ENCODE data around the gene MICU1. TPM values are rescaled to one million over a fixed set of nuclear protein-coding genes. Genes with fewer than 3 reads are reported as not detected.

MICU1 gene
- total and polyA plus RNA-seq, 2 of the 13 experiments (the other 11 are each of a cell fraction or from before 2014, with no cell fraction given) = 32.5 to 56.1 TPM

DNA sequence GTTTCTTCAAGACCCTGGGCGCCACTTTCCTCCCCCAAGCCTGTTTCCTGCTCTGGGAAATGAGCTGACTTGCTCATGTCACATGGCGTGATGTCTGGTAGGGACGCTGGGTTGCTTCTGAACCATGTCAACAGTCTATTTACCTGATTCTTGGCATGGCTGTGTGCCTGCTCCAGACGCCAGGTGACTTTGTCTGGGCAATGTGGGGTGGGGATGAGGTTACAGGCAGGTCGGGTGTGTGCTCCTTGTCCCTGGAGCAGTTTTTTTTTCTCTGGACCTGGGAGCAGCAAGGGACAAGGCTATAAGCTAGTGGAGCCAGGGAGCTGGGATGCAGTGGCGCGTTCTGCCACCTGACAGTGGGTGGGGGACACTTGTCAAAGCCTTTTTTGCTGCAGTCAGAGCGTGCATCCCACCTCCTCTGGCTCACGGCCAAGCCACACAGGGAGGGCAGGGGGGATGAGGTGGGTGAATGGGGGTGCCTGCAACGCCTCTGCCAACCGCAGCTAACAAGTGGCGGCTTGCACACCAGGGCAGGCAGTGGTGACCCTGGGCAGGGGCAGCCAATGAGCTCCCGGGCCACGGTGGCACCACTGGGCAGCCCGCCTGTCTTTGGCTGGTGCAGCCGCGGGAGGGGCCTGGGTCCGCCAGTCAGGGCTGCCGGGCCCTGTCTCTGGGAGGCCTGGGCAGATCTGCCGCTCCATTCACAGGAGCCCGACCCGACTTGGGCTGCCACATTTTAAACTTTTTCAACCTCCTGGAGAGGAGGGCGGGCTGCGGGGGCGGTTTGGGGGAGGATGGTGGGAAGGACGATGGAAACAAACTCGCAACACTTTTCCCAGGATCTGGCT, 294.1 kb downstream of the MICU1 start (continued):
- no peak; the same call in 1 of the 2 replicates for TF ChIP-seq HOMEZ (CRISPR knock-in tag; IDR thresholded peaks at IDR 0.05; ENCODE audit: low read depth)
- TF ChIP-seq ZBTB42 (CRISPR knock-in tag; IDR thresholded peaks at IDR 0.05) = no peak
- no peak for TF ChIP-seq FOXP1 (IDR thresholded peaks at IDR 0.05)
- TF ChIP-seq FOXP1 (CRISPR knock-in tag; IDR thresholded peaks at IDR 0.05) = 0 out of 2 replicates have a peak, but pooled peaks have one; percentile 51
- TF ChIP-seq GATAD2A (CRISPR knock-in tag; IDR thresholded peaks at IDR 0.05) = peak; percentile 45; the same call in 1 of the 2 replicates
- TF ChIP-seq, protein P1, sequence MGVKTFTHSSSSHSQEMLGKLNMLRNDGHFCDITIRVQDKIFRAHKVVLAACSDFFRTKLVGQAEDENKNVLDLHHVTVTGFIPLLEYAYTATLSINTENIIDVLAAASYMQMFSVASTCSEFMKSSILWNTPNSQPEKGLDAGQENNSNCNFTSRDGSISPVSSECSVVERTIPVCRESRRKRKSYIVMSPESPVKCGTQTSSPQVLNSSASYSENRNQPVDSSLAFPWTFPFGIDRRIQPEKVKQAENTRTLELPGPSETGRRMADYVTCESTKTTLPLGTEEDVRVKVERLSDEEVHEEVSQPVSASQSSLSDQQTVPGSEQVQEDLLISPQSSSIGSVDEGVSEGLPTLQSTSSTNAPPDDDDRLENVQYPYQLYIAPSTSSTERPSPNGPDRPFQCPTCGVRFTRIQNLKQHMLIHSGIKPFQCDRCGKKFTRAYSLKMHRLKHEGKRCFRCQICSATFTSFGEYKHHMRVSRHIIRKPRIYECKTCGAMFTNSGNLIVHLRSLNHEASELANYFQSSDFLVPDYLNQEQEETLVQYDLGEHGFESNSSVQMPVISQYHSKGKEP (CRISPR knock-in tag; IDR thresholded peaks at IDR 0.05) = no peak
- no peak for TF ChIP-seq ZNF24 (IDR thresholded peaks at IDR 0.05)
- no peak for TF ChIP-seq REPIN1 (CRISPR knock-in tag; IDR thresholded peaks at IDR 0.05; ENCODE audit: borderline replicate concordance, low read depth)
- TF ChIP-seq ZNF234 (CRISPR knock-in tag; conservative IDR thresholded peaks at IDR 0.05) = no peak
- no peak for TF ChIP-seq NFATC3 (CRISPR knock-in tag; IDR thresholded peaks at IDR 0.05)
- TF ChIP-seq, protein P2, sequence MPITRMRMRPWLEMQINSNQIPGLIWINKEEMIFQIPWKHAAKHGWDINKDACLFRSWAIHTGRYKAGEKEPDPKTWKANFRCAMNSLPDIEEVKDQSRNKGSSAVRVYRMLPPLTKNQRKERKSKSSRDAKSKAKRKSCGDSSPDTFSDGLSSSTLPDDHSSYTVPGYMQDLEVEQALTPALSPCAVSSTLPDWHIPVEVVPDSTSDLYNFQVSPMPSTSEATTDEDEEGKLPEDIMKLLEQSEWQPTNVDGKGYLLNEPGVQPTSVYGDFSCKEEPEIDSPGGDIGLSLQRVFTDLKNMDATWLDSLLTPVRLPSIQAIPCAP (CRISPR knock-in tag; IDR thresholded peaks at IDR 0.05; ENCODE audit: low read depth) = no peak
- no peak for TF ChIP-seq BRCA1 (CRISPR knock-in tag; IDR thresholded peaks at IDR 0.05)
- TF ChIP-seq, protein P3, sequence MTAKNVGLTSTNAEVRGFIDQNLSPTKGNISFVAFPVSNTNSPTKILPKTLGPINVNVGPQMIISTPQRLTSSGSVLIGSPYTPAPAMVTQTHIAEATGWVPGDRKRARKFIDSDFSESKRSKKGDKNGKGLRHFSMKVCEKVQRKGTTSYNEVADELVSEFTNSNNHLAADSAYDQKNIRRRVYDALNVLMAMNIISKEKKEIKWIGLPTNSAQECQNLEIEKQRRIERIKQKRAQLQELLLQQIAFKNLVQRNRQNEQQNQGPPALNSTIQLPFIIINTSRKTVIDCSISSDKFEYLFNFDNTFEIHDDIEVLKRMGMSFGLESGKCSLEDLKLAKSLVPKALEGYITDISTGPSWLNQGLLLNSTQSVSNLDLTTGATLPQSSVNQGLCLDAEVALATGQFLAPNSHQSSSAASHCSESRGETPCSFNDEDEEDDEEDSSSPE (CRISPR knock-in tag; IDR thresholded peaks at IDR 0.05) = peak; percentile 42; the same call in 1 of the 2 replicates
- TF ChIP-seq, protein P4, sequence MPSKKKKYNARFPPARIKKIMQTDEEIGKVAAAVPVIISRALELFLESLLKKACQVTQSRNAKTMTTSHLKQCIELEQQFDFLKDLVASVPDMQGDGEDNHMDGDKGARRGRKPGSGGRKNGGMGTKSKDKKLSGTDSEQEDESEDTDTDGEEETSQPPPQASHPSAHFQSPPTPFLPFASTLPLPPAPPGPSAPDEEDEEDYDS (CRISPR knock-in tag; IDR thresholded peaks at IDR 0.05) = peak; percentile 73
- TF ChIP-seq ZFP36L2 (CRISPR knock-in tag; IDR thresholded peaks at IDR 0.05) = no peak
- TF ChIP-seq NBN (conservative IDR thresholded peaks at IDR 0.05) = no peak
- no peak for TF ChIP-seq FOXJ3 (CRISPR knock-in tag; IDR thresholded peaks at IDR 0.05; ENCODE audit: borderline replicate concordance)
- 0 out of 2 replicates have a peak, but pooled peaks have one; percentile 40 for TF ChIP-seq ZNF598 (CRISPR knock-in tag; IDR thresholded peaks at IDR 0.05; ENCODE audit: borderline replicate concordance)
- peak; percentile 88; the same call in 1 of the 2 replicates for TF ChIP-seq MEIS1 (CRISPR knock-in tag; IDR thresholded peaks at IDR 0.05; ENCODE audit: borderline replicate concordance)
- TF ChIP-seq JUN (CRISPR knock-in tag; IDR thresholded peaks at IDR 0.05) = no peak
- TF ChIP-seq KLF12 (CRISPR knock-in tag; IDR thresholded peaks at IDR 0.05; ENCODE audit: borderline replicate concordance) = no peak
- TF ChIP-seq HOXA9 (CRISPR knock-in tag; IDR thresholded peaks at IDR 0.05; ENCODE audit: borderline replicate concordance) = no peak
- TF ChIP-seq ZMAT3 (CRISPR knock-in tag; conservative IDR thresholded peaks at IDR 0.05) = no peak

Measured in HepG2 (cell line).